ENCODE results near the gene APRT. TPM values are rescaled to one million over a fixed set of nuclear protein-coding genes. Genes with fewer than 3 reads are reported as not detected.
A peak's percentile ranks its signal among the peaks of the same experiment; 100 is the strongest.

APRT gene
- total and polyA plus RNA-seq, 9 of the 15 experiments (the other 6 are each of a cell fraction or from before 2014, with no cell fraction given), result 41.7 to 409 (median 146) TPM

DNA sequence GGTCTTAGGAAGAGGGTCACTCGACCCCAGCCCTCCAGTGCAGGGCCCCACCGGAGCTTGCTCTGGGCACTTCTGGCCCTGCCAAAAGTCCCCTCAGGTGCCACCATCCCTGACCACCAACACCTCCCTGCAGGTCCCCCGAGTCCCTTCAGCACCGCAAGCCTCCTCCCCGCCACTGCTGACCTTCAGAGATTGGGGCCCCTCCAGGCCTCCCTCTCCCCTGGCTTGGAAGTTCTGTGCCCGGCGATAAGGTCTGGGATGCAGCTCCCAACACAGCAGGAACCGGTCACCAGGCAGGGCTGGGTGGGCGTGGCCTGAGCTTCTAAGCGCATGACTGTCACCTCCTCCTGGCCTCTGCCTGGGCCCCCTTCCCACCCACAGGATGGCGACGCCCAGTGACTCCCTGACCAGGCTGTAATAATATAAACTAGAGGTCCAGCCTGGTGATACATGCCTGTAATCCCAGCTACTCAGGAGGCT lies 37.9 kb downstream of the APRT start (continued):
- peak; percentile 78 for TF ChIP-seq FOXM1 (IDR thresholded peaks at IDR 0.05; ENCODE audit: low read depth)
- TF ChIP-seq FOXM1 (CRISPR knock-in tag; IDR thresholded peaks at IDR 0.05; ENCODE audit: low read depth), result no peak
- peak; percentile 72; the same call in 1 of the 2 replicates for TF ChIP-seq ZNF644 (tag; IDR thresholded peaks at IDR 0.05; ENCODE audit: low read depth)
- TF ChIP-seq CREM (IDR thresholded peaks at IDR 0.05; ENCODE audit: low read depth), result peak; percentile 82
- no peak for TF ChIP-seq ZC3H11A (IDR thresholded peaks at IDR 0.05; ENCODE audit: low read depth, low read length)
- TF ChIP-seq ZNF507 (tag; conservative IDR thresholded peaks at IDR 0.05), result no peak
- peak; percentile 88; the same call in 1 of the 2 replicates for TF ChIP-seq GATAD2A (IDR thresholded peaks at IDR 0.05)
- TF ChIP-seq, protein P1, sequence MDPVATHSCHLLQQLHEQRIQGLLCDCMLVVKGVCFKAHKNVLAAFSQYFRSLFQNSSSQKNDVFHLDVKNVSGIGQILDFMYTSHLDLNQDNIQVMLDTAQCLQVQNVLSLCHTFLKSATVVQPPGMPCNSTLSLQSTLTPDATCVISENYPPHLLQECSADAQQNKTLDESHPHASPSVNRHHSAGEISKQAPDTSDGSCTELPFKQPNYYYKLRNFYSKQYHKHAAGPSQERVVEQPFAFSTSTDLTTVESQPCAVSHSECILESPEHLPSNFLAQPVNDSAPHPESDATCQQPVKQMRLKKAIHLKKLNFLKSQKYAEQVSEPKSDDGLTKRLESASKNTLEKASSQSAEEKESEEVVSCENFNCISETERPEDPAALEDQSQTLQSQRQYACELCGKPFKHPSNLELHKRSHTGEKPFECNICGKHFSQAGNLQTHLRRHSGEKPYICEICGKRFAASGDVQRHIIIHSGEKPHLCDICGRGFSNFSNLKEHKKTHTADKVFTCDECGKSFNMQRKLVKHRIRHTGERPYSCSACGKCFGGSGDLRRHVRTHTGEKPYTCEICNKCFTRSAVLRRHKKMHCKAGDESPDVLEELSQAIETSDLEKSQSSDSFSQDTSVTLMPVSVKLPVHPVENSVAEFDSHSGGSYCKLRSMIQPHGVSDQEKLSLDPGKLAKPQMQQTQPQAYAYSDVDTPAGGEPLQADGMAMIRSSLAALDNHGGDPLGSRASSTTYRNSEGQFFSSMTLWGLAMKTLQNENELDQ (CRISPR knock-in tag; IDR thresholded peaks at IDR 0.05; ENCODE audit: borderline replicate concordance), result no peak
- peak; percentile 73; the same call in 1 of the 2 replicates for TF ChIP-seq KLF6 (CRISPR knock-in tag; IDR thresholded peaks at IDR 0.05; ENCODE audit: borderline replicate concordance)
- no peak for TF ChIP-seq HOXB6 (CRISPR knock-in tag; IDR thresholded peaks at IDR 0.05; ENCODE audit: borderline replicate concordance)
- peak; percentile 52; the same call in 1 of the 2 replicates for TF ChIP-seq NFE2 (IDR thresholded peaks at IDR 0.05; ENCODE audit: low read depth)
- TF ChIP-seq ZNF444 (CRISPR knock-in tag; IDR thresholded peaks at IDR 0.05), result 0 out of 2 replicates have a peak, but pooled peaks have one; percentile 62
- TF ChIP-seq, protein P2, sequence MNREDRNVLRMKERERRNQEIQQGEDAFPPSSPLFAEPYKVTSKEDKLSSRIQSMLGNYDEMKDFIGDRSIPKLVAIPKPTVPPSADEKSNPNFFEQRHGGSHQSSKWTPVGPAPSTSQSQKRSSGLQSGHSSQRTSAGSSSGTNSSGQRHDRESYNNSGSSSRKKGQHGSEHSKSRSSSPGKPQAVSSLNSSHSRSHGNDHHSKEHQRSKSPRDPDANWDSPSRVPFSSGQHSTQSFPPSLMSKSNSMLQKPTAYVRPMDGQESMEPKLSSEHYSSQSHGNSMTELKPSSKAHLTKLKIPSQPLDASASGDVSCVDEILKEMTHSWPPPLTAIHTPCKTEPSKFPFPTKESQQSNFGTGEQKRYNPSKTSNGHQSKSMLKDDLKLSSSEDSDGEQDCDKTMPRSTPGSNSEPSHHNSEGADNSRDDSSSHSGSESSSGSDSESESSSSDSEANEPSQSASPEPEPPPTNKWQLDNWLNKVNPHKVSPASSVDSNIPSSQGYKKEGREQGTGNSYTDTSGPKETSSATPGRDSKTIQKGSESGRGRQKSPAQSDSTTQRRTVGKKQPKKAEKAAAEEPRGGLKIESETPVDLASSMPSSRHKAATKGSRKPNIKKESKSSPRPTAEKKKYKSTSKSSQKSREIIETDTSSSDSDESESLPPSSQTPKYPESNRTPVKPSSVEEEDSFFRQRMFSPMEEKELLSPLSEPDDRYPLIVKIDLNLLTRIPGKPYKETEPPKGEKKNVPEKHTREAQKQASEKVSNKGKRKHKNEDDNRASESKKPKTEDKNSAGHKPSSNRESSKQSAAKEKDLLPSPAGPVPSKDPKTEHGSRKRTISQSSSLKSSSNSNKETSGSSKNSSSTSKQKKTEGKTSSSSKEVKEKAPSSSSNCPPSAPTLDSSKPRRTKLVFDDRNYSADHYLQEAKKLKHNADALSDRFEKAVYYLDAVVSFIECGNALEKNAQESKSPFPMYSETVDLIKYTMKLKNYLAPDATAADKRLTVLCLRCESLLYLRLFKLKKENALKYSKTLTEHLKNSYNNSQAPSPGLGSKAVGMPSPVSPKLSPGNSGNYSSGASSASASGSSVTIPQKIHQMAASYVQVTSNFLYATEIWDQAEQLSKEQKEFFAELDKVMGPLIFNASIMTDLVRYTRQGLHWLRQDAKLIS (CRISPR knock-in tag; IDR thresholded peaks at IDR 0.05), result peak; percentile 60; the same call in 1 of the 2 replicates
- TF ChIP-seq ZNF780A (CRISPR knock-in tag; IDR thresholded peaks at IDR 0.05), result no peak
- TF ChIP-seq ZNF133 (CRISPR knock-in tag; IDR thresholded peaks at IDR 0.05), result no peak
- TF ChIP-seq SMAD3 (CRISPR knock-in tag; conservative IDR thresholded peaks at IDR 0.05), result peak; percentile 57; the same call in 1 of the 2 replicates
- 0 out of 2 replicates have a peak, but pooled peaks have one; percentile 68 for TF ChIP-seq ZNF76 (CRISPR knock-in tag; IDR thresholded peaks at IDR 0.05; ENCODE audit: borderline replicate concordance)
- TF ChIP-seq ZNF785 (CRISPR knock-in tag; IDR thresholded peaks at IDR 0.05), result no peak
- TF ChIP-seq ZNF282 (CRISPR knock-in tag; IDR thresholded peaks at IDR 0.05), result no peak
- TF ChIP-seq, protein P3, sequence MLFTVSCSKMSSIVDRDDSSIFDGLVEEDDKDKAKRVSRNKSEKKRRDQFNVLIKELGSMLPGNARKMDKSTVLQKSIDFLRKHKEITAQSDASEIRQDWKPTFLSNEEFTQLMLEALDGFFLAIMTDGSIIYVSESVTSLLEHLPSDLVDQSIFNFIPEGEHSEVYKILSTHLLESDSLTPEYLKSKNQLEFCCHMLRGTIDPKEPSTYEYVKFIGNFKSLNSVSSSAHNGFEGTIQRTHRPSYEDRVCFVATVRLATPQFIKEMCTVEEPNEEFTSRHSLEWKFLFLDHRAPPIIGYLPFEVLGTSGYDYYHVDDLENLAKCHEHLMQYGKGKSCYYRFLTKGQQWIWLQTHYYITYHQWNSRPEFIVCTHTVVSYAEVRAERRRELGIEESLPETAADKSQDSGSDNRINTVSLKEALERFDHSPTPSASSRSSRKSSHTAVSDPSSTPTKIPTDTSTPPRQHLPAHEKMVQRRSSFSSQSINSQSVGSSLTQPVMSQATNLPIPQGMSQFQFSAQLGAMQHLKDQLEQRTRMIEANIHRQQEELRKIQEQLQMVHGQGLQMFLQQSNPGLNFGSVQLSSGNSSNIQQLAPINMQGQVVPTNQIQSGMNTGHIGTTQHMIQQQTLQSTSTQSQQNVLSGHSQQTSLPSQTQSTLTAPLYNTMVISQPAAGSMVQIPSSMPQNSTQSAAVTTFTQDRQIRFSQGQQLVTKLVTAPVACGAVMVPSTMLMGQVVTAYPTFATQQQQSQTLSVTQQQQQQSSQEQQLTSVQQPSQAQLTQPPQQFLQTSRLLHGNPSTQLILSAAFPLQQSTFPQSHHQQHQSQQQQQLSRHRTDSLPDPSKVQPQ (CRISPR knock-in tag; IDR thresholded peaks at IDR 0.05; ENCODE audit: borderline replicate concordance), result peak; percentile 77; the same call in 1 of the 2 replicates
- TF ChIP-seq LARP7 (IDR thresholded peaks at IDR 0.05), result peak; percentile 45; the same call in 1 of the 2 replicates
- peak; percentile 89 for TF ChIP-seq CHD1 (IDR thresholded peaks at IDR 0.05; ENCODE audit: low read length)
